ENCODE data around the gene RBM19.
"Not testable (repeated sequence)": the region's sequence is repeated elsewhere in the genome, so short reads cannot be mapped to it uniquely, and the experiment has no call there.

RBM19 gene

GRCh38 chr12:113823016-113823415 lies 143.1 kb downstream of the RBM19 start:
- DNase-seq, result no peak

GRCh38 chr12:113820842-113821241 lies 145.3 kb downstream of the RBM19 start:
- DNase-seq, result no peak

GRCh38 chr12:113820309-113820708 lies 145.8 kb downstream of the RBM19 start:
- DNase-seq, result no peak

- DNase-seq, result no peak
Observed at GRCh38 chr12:113819495-113819894, 146.6 kb downstream of the RBM19 start.

- DNase-seq, result no peak
Observed at GRCh38 chr12:113818833-113819232, 147.3 kb downstream of the RBM19 start.

- no peak for DNase-seq
Observed at GRCh38 chr12:113818283-113818682, 147.8 kb downstream of the RBM19 start.

- DNase-seq, result no peak
Observed at GRCh38 chr12:113816866-113817265, 149.3 kb downstream of the RBM19 start.

GRCh38 chr12:113815031-113815430 lies 151.1 kb downstream of the RBM19 start:
- DNase-seq, result no peak

GRCh38 chr12:113813229-113813541 lies 152.9 kb downstream of the RBM19 start:
- no peak for DNase-seq

- no peak for DNase-seq
Observed at GRCh38 chr12:113812411-113813228, 153.5 kb downstream of the RBM19 start.

GRCh38 chr12:113809462-113810220 lies 156.5 kb downstream of the RBM19 start:
- DNase-seq, result not testable (repeated sequence)

- DNase-seq, result no peak
Observed at GRCh38 chr12:113808095-113808951, 157.8 kb downstream of the RBM19 start.

GRCh38 chr12:113805673-113806072 lies 160.5 kb downstream of the RBM19 start:
- no peak for DNase-seq

GRCh38 chr12:113804961-113805600 lies 161.0 kb downstream of the RBM19 start:
- DNase-seq, result no peak

GRCh38 chr12:113803759-113804140 lies 162.4 kb downstream of the RBM19 start:
- DNase-seq, result no peak

GRCh38 chr12:113802966-113803758 lies 163.0 kb downstream of the RBM19 start:
- DNase-seq, result no peak

- no peak for DNase-seq
Observed at GRCh38 chr12:113802000-113802749, 163.9 kb downstream of the RBM19 start.

GRCh38 chr12:113800201-113800600 lies 165.9 kb downstream of the RBM19 start:
- no peak for DNase-seq

- no peak for DNase-seq
Observed at GRCh38 chr12:113798552-113798951, 167.6 kb downstream of the RBM19 start.

- DNase-seq, result no peak
Observed at GRCh38 chr12:113797535-113797868, 168.6 kb downstream of the RBM19 start.

- DNase-seq, result no peak
Observed at GRCh38 chr12:113796852-113797534, 169.1 kb downstream of the RBM19 start.
